Esophagus squamous epithelium (tissue), 5 donors: ENCODE results near the gene C16orf92. TPM values are rescaled to one million over a fixed set of nuclear protein-coding genes. Genes with fewer than 3 reads are reported as not detected.
"Not testable (repeated sequence)": the region's sequence is repeated elsewhere in the genome, so short reads cannot be mapped to it uniquely, and the experiment has no call there.

Experiments used
- DNase-seq: peaks from one replicate; lab custom pipeline; 2025; lab: John Stamatoyannopoulos, UW
- H3K27ac ChIP-seq, 4 donors: fragments of 200-600 bp; sonication (generic); one replicate each; pipeline ENCODE4 v1.5.1; 2016 to 2019; ENCODE audit warnings: mild to moderate bottlenecking in 1 of 4
- H3K27me3 ChIP-seq, 4 donors: fragments of 200-600 bp; sonication (generic); 1 replicate in 3 of 4; 2 replicates in 1 of 4; pipeline versions ENCODE4 v1.5.1 to v1.6.0; 2017 to 2021; ENCODE audit warnings: antibody characterized with exemption in 1 of 4
- H3K36me3 ChIP-seq, 3 donors: fragments of 200-600 bp; sonication (generic); one replicate each; pipeline ENCODE4 v1.5.1; 2016 to 2019
- H3K4me1 ChIP-seq, 3 donors: fragments of 200-600 bp; sonication (generic); one replicate each; pipeline ENCODE4 v1.5.1; 2017 to 2019
- H3K4me3 ChIP-seq, 4 donors: fragments of 200-600 bp; sonication (generic); 1 replicate in 3 of 4; 2 replicates in 1 of 4; pipeline ENCODE4 v1.5.1; 2016 to 2019; ENCODE audit warnings: mild to moderate bottlenecking in 2 of 4, moderate library complexity in 1 of 4
- H3K9me3 ChIP-seq, 3 donors: fragments of 200-600 bp; sonication (generic); one replicate each; pipeline ENCODE4 v1.5.1; 2016 to 2019
- POLR2A ChIP-seq, 4 donors: fragments of 450-650 bp; IDR thresholded peaks; one replicate each; pipeline ENCODE4 v1.6.1; 2017; ENCODE audit warnings: antibody characterized with exemption in 4 of 4, mild to moderate bottlenecking in 4 of 4, moderate library complexity in 3 of 4
- WGBS, 2 donors: methylation state at CpG; one replicate each; pipeline ENCODE4 v1.1.5; 2018; 5-methylcytosine and 5-hydroxymethylcytosine counted together
- intact Hi-C: fragments of 100-400 bp; cut with DNase I; formaldehyde crosslinking; loops from one replicate; pipeline ENCODE4 v1.15.0; 2022
- total RNA-seq, 4 donors: library from RNA; depleted of rRNA; stranded (reverse); fragments of >200 nt; gene quantifications; one replicate each; pipeline ENCODE4 v1.1.0, GENCODE V29; 2016
- TF ChIP-seq, protein P1 (sequence below), 6 experiments: fragments of 450-650 bp in 4 of 6; fragments of 200-600 bp in 2 of 6; sonication (generic) in 2 of 6; IDR thresholded peaks; one replicate each; pipeline ENCODE4 v1.5.1; 2016 to 2019; ENCODE audit warnings: antibody characterized with exemption in 6 of 6, mild to moderate bottlenecking in 4 of 6, moderate library complexity in 4 of 6
- donor health status: DM: yes; HTN: yes; CAD: no.

The C16orf92 gene
- total RNA-seq, 4 donors from 2014 or later: not detected

DNA sequence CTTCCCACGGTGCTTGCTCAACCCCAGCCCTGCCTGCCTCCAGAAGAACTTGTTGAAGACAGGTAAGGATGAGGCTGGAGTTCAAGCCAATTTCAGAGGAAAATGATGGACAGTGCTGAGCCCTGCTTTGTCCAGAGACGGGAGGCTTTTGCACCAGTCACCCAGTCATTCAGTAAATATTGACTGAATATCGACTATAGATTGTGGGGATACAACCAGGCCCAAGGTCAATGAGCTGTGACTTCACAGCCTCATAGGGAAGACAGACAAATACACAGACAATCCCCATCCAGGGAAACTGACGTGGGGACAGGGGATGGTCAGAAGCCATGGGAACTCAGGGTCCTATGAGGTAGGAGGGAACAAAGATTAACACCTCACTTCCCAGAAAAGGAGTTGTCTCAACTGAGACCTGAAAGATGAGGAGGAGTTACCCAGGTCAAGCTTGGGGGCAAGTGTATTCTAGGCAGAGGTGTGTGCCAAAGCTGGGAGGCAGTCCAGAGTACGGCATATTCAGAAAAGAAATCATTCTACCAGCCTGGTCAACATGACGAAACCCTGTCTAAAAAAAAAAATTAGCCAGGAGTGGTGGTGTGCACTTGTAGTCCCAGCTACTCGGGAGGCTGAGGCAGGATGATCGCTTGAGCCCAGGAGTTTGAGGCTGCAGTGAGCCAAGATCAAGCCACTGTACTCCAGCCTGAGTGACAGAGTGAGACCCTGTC is 6.3 kb upstream of the C16orf92 start:
- Histone ChIP-seq H3K9me3 (no peaks in the 10 kb centered on the region), H3K36me3 (no peaks in the 10 kb centered on the region), H3K4me1 (peaks cover under 1 to 17% (median 8%) of the 10 kb centered on the region in 3 donors), H3K27ac (no peak overlapping the region), H3K4me3 (no peak overlapping the region), H3K27me3 (peaks cover 0 to 11% (median 5%) of the 10 kb centered on the region in 4 donors)
- intact Hi-C loops: no loop called here
- DNase-seq: no peak
- TF ChIP-seq, protein P1, sequence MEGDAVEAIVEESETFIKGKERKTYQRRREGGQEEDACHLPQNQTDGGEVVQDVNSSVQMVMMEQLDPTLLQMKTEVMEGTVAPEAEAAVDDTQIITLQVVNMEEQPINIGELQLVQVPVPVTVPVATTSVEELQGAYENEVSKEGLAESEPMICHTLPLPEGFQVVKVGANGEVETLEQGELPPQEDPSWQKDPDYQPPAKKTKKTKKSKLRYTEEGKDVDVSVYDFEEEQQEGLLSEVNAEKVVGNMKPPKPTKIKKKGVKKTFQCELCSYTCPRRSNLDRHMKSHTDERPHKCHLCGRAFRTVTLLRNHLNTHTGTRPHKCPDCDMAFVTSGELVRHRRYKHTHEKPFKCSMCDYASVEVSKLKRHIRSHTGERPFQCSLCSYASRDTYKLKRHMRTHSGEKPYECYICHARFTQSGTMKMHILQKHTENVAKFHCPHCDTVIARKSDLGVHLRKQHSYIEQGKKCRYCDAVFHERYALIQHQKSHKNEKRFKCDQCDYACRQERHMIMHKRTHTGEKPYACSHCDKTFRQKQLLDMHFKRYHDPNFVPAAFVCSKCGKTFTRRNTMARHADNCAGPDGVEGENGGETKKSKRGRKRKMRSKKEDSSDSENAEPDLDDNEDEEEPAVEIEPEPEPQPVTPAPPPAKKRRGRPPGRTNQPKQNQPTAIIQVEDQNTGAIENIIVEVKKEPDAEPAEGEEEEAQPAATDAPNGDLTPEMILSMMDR (IDR thresholded peaks at IDR 0.05): no peak
- no peak for TF ChIP-seq POLR2A (IDR thresholded peaks at IDR 0.05)
- WGBS, 2 donors: 67 to 69% methylated on average over 7 to 8 of the region's 8 CpGs

DNA sequence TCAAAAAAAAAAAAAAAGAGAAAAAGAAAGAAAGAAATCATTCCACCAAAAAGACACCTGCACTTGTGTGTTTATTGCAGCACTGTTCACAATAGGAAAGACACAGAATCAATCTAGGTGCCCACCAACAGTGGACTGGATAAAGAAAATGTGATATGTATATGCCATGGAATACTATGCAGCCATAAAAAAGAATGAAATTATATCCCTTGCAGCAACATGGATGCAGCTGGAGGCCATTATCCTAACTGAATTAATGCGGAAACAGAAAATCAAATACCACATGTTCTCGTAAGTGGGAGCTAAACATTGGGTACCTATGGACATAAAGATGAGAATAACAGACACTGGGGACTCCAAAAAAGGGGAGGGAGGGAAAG is 5.7 kb upstream of the C16orf92 start:
- intact Hi-C loops: no loop called here
- Histone ChIP-seq H3K9me3 (no peaks in the 10 kb centered on the region), H3K36me3 (no peaks in the 10 kb centered on the region), H3K27me3 (peaks cover 0 to 6% (median under 1%) of the 10 kb centered on the region in 4 donors), H3K4me1 (peaks cover 0 to 15% (median 9%) of the 10 kb centered on the region in 3 donors), H3K27ac (no peak overlapping the region), H3K4me3 (no peak overlapping the region)
- DNase-seq: no peak
- TF ChIP-seq, protein P1 (IDR thresholded peaks at IDR 0.05): no peak
- no peak for TF ChIP-seq POLR2A (IDR thresholded peaks at IDR 0.05)
- WGBS, 2 donors: 93 to 98% methylated on average over 2 of the region's 2 CpGs

DNA sequence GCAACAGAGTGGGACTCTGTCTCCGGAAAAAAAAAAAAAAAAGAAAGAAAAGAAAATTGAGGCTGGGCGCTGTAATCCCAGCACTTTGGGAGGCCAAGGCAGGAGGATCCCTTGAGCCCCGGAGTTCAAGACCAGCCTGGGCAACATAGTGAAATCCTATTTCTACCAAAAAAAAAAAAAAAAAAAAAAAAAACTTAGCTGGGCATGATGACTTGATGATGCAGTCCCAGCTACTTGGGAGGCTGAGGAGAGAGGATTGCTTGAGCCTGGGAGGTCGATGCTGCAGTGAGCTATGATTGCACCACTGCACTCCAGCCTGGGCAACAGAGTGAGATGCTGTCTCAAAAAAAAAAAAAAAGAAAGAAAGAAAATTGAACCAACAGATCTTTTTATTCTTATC is 5.1 kb upstream of the C16orf92 start:
- peaks cover 0 to 15% (median 9%) of the 10 kb centered on the region in 3 donors for H3K4me1 ChIP-seq
- H3K27me3 ChIP-seq, intact Hi-C loops, DNase-seq, H3K36me3 ChIP-seq, H3K9me3 ChIP-seq, H3K27ac ChIP-seq, H3K4me3 ChIP-seq: not testable (repeated sequence)
- 76 to 78% methylated on average over 2 to 4 of the region's 4 CpGs for WGBS, 2 donors

DNA sequence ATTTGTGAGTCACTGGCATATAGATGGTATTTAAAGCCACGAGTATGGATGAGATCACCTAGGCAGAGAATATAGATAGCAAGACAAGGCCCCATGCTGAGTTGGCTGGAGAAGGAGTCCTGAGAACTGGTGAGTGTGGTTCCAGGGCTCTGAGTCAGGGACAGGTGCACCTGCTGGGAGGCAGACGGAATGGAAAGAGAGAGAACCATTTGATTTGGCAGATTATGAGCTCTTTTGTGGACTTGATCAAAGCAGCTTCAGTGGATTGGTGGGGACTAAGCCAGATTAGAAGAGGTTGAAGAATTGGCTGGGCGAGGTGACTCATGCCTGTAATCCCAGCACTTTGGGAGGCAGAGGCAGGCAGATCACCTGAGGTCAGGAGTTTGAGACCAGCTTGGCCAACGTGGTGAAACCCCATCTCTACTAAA is 4.3 kb upstream of the C16orf92 start:
- DNase-seq: no peak
- intact Hi-C loops: no loop called here
- no peak overlapping the region for H3K4me3 ChIP-seq
- 51 to 56% methylated on average over 4 of the region's 4 CpGs for WGBS, 2 donors
- no peaks in the 10 kb centered on the region for H3K36me3 ChIP-seq
- H3K4me1 ChIP-seq: peaks cover 0 to 15% (median 9%) of the 10 kb centered on the region in 3 donors
- no peak for TF ChIP-seq POLR2A (IDR thresholded peaks at IDR 0.05)
- TF ChIP-seq, protein P1 (IDR thresholded peaks at IDR 0.05): no peak
- no peaks in the 10 kb centered on the region for H3K9me3 ChIP-seq
- H3K27ac ChIP-seq: no peak overlapping the region
- no peaks in the 10 kb centered on the region for H3K27me3 ChIP-seq

DNA sequence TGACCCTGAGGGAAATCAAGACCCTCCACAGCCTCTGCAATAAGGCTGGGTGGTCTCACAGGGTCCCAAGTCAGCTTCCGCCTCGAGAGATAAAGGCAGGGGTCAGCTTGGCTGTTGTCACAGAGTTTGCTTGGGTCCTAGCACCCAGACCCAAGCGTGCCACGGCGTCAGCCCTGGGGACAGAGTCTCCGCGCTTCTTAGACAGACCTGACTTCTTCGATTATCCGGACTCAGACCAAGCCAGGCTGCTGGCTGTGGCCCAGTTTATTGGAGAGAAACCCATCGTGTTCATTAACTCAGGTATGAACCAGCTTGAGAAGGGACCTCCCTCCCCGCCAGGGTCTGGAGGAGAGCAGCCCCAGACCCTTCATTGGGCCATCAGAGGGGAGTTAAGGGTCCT is 588 bp downstream of the C16orf92 start:
- intact Hi-C loops: no loop called here
- 66 to 79% methylated on average over 3 to 7 of the region's 11 CpGs for WGBS, 2 donors
- Histone ChIP-seq H3K4me1 (peaks cover 0 to 15% (median 9%) of the 10 kb centered on the region in 3 donors), H3K4me3 (no peak overlapping the region), H3K27ac (no peak overlapping the region), H3K9me3 (no peaks in the 10 kb centered on the region), H3K27me3 (peaks cover 0 to 48% (median 0%) of the 10 kb centered on the region in 4 donors), H3K36me3 (no peaks in the 10 kb centered on the region)
- no peak for DNase-seq
- TF ChIP-seq POLR2A (IDR thresholded peaks at IDR 0.05): no peak
- TF ChIP-seq, protein P1 (IDR thresholded peaks at IDR 0.05): no peak
